Osteoblast (primary cell): ENCODE data around the gene PDPN. TPM values are rescaled to one million over a fixed set of nuclear protein-coding genes. Genes with fewer than 3 reads are reported as not detected.

Source experiments
- DNase-seq: peaks from one replicate; pipeline ENCODE4 v3.0.0; 2011; ENCODE audit warnings: low spot score, mixed read lengths; ENCODE audit not compliant: insufficient read length; ENCODE audit errors: missing footprints
- H2AFZ ChIP-seq: 2 replicates; pipeline ENCODE4 v1.6.0; 2011; ENCODE audit warnings: mild to moderate bottlenecking, low read length
- H3K27ac ChIP-seq: 2 replicates; pipeline ENCODE4 v1.5.1; 2011; ENCODE audit warnings: mild to moderate bottlenecking, low read depth, low read length, moderate library complexity
- H3K27me3 ChIP-seq: 2 replicates; pipeline ENCODE4 v1.6.0; 2012; ENCODE audit warnings: mild to moderate bottlenecking, control low read depth, inconsistent platforms, low read length, moderate library complexity; ENCODE audit not compliant: insufficient read depth
- H3K36me3 ChIP-seq: 2 replicates; pipeline ENCODE4 v1.5.1; 2011; ENCODE audit warnings: mild to moderate bottlenecking, low read length, control low read depth, moderate library complexity; ENCODE audit not compliant: insufficient read depth
- H3K4me1 ChIP-seq: 2 replicates; pipeline ENCODE4 v1.5.1; 2011; ENCODE audit warnings: mild to moderate bottlenecking, low read length, control low read depth, moderate library complexity; ENCODE audit not compliant: insufficient read depth
- H3K4me2 ChIP-seq: 2 replicates; pipeline ENCODE4 v1.6.0; 2011; ENCODE audit warnings: mild to moderate bottlenecking, low read length; ENCODE audit not compliant: insufficient read depth
- H3K4me3 ChIP-seq: fragments of 200-600 bp; sonication (generic); 3 replicates; pipeline ENCODE4 v1.5.1; 2012; ENCODE audit warnings: mild to moderate bottlenecking, low read length, inconsistent platforms; ENCODE audit not compliant: insufficient read depth
- H3K79me2 ChIP-seq: 2 replicates; pipeline ENCODE4 v1.6.0; 2012; ENCODE audit warnings: mild to moderate bottlenecking, low read length, control low read depth, inconsistent platforms; ENCODE audit not compliant: insufficient read depth
- H3K9me3 ChIP-seq: 2 replicates; pipeline ENCODE4 v1.5.1; 2011; ENCODE audit warnings: low read depth, low read length, control low read depth
- H4K20me1 ChIP-seq: 2 replicates; pipeline ENCODE4 v1.6.0; 2012; ENCODE audit warnings: mild to moderate bottlenecking, low read length, control low read depth; ENCODE audit not compliant: insufficient read depth
- CTCF ChIP-seq: IDR thresholded peaks from 2 replicates; pipeline ENCODE4 v1.5.1; 2011; ENCODE audit warnings: mild to moderate bottlenecking, low read depth, low read length, moderate library complexity; ENCODE audit errors: extremely low read depth
- total RNA-seq: library from RNA; depleted of rRNA; stranded (reverse); fragments of >200 nt; gene quantifications from 2 replicates; pipeline ENCODE4 v1.2.3, GENCODE V29; 2012

PDPN gene
- total RNA-seq, 1 donor = 11.9 TPM

- Histone ChIP-seq H2AFZ (no peak overlapping the region), H3K79me2 (no peaks in the 10 kb centered on the region), H3K36me3 (no peaks in the 10 kb centered on the region), H3K4me3 (no peak overlapping the region), H3K9me3 (no peaks in the 10 kb centered on the region), H3K27me3 (no peaks in the 10 kb centered on the region), H3K27ac (no peak overlapping the region), H3K4me2 (no peak overlapping the region), H3K4me1 (no peaks in the 10 kb centered on the region), H4K20me1 (no peaks in the 10 kb centered on the region)
- no peak for TF ChIP-seq CTCF
- DNase-seq = no peak
Observed at GRCh38 chr1:13623021-13623637, 39.5 kb downstream of the PDPN start.

- no peak for DNase-seq
- H3K4me3 ChIP-seq = no peak overlapping the region
- H4K20me1 ChIP-seq = no peaks in the 10 kb centered on the region
- H3K9me3 ChIP-seq = no peaks in the 10 kb centered on the region
- H3K4me1 ChIP-seq = no peaks in the 10 kb centered on the region
- no peaks in the 10 kb centered on the region for H3K27me3 ChIP-seq
- no peaks in the 10 kb centered on the region for H3K36me3 ChIP-seq
- H3K79me2 ChIP-seq = no peaks in the 10 kb centered on the region
- H2AFZ ChIP-seq = no peak overlapping the region
- no peak overlapping the region for H3K27ac ChIP-seq
- no peak overlapping the region for H3K4me2 ChIP-seq
- TF ChIP-seq CTCF = no peak
Observed at GRCh38 chr1:13624526-13624925, 40.9 kb downstream of the PDPN start.

GRCh38 chr1:13627127-13627526 lies 43.5 kb downstream of the PDPN start:
- Histone ChIP-seq H2AFZ (no peak overlapping the region), H3K4me1 (no peaks in the 10 kb centered on the region), H4K20me1 (no peaks in the 10 kb centered on the region), H3K36me3 (no peaks in the 10 kb centered on the region), H3K79me2 (no peaks in the 10 kb centered on the region), H3K27me3 (no peaks in the 10 kb centered on the region), H3K4me2 (no peak overlapping the region), H3K4me3 (no peak overlapping the region), H3K9me3 (no peaks in the 10 kb centered on the region), H3K27ac (no peak overlapping the region)
- DNase-seq = no peak
- TF ChIP-seq CTCF = no peak

GRCh38 chr1:13628218-13628617 lies 44.6 kb downstream of the PDPN start:
- H3K27me3 ChIP-seq = no peaks in the 10 kb centered on the region
- no peak overlapping the region for H3K27ac ChIP-seq
- no peak overlapping the region for H3K4me3 ChIP-seq
- no peak for DNase-seq
- H3K9me3 ChIP-seq = no peaks in the 10 kb centered on the region
- H3K79me2 ChIP-seq = no peaks in the 10 kb centered on the region
- no peak overlapping the region for H2AFZ ChIP-seq
- H4K20me1 ChIP-seq = no peaks in the 10 kb centered on the region
- no peak overlapping the region for H3K4me2 ChIP-seq
- no peaks in the 10 kb centered on the region for H3K4me1 ChIP-seq
- H3K36me3 ChIP-seq = no peaks in the 10 kb centered on the region
- TF ChIP-seq CTCF = no peak
